OCI-LY3 (cell line): ENCODE results near the gene IL11RA.

Experiments
- EZH2phosphoT487 ChIP-seq: fragments of 200-600 bp; shearing (Covaris generic); IDR thresholded peaks from 2 replicates; pipeline ENCODE4 v1.6.1; 2018; ENCODE audit warnings: antibody characterized with exemption, mixed run types, low read depth
- TF ChIP-seq, protein P1 (sequence below): fragments of 200-600, 300-600 bp; sonication (generic); IDR thresholded peaks from 2 replicates; pipeline ENCODE4 v1.5.1; 2014; ENCODE audit warnings: antibody characterized with exemption, low read length, low read depth

DNA sequence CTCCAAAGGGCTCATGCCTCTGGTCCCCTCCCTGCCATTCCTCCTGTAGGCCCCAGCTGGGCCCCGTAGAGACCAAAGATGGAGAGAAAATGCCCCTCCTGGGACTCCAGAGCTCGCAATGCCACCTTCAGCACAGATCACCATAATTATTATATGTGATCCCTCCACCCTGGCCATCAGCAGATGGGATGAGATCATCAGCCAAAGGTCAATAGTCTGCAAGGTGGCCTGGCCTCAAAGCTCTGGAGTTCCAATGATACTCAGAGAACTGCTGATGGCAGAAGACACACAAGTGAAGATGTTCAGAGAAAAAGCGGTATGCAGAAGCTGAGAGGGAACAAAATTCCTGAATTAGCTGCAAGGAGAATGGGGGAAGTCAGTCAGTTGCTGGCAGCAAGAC lies 45.1 kb upstream of the IL11RA start:
- TF ChIP-seq, protein P1, sequence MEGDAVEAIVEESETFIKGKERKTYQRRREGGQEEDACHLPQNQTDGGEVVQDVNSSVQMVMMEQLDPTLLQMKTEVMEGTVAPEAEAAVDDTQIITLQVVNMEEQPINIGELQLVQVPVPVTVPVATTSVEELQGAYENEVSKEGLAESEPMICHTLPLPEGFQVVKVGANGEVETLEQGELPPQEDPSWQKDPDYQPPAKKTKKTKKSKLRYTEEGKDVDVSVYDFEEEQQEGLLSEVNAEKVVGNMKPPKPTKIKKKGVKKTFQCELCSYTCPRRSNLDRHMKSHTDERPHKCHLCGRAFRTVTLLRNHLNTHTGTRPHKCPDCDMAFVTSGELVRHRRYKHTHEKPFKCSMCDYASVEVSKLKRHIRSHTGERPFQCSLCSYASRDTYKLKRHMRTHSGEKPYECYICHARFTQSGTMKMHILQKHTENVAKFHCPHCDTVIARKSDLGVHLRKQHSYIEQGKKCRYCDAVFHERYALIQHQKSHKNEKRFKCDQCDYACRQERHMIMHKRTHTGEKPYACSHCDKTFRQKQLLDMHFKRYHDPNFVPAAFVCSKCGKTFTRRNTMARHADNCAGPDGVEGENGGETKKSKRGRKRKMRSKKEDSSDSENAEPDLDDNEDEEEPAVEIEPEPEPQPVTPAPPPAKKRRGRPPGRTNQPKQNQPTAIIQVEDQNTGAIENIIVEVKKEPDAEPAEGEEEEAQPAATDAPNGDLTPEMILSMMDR: no peak
- no peak for TF ChIP-seq EZH2phosphoT487
